ENCODE results near the gene ADAMTS9.
A peak's percentile ranks its signal among the peaks of the same experiment; 100 is the strongest.

The ADAMTS9 gene

DNA sequence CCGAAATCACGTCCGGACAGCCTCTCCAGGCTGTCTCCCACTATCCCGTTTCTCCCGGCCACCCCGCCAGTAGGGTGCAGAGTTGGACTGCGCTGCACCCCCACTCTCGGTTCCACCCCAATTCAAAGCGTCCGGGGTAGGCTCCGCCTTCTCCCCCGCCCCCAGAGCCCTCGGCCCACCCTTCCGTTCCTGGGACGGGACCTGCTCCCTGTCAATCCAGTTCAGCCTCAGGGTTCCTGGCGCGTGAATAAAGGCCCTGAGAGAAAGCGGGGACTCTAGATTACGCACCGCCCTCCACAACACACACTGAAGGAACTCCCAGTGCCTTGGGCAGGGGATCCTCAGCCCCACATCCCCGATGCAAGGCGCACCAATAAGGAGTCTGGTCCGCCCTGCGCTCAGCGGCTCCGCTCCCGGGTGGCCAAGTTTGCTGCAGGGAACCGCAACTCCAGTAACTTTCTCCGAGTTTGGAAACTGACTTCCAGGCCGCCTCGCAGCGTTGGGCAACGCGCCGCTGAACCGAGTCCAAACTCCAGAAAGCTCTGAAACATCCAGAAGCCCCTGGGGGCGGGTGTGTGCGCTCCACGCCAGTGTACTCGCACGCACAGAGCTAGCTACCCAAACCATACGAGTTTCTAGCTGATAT lies 1.9 kb downstream of the ADAMTS9 start:
- peak; percentile 67 for DNase-seq

DNA sequence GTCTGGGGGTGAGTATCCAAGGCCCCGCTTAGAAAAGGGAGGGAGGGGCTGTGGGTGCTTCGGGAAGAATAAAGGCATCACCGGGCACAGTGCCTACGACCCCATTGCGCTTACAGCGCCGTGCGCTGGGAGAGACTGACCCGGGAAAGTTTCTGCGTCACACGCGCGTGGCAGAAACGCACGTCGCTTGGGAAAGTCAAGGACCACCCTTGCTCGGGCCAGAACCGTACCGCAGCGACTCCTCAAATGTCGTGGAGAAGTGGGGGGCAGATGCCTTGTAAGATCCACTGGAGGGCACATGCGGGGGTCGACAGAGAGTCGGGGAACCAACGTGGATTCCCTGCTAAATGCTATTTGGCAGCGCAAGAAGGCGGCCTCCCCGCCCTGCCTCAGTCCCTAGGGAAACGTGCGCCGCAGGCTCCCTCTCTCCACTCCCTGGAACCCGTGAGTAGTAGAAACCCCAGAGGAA lies 2.4 kb downstream of the ADAMTS9 start:
- peak; percentile 67 for DNase-seq

DNA sequence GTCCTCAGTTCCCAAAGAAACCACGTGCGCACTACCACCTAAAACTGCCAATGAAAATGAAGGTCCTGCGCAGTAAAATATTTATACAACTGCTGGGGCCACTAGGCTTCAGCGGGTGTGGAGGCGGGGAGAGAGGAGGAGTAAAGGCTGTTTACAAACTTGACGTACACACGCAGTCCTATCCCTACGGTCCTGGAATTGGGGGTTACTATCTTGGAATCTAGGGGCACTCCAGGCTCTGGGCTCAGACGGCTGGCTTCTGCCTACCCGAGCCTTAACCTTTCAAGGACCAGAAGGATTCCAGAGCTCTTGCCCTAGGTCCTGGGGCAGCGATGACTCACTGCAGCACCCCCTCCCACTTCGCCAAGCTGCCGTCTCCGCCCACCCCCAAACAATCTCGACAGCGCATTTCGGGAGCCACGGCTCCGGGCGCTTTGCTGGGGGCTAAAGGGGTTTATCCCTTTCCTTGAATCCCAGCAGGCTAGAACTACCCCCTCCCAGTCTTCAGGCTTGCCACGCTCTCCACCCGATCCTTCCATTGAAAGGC lies 3.0 kb downstream of the ADAMTS9 start:
- no peak for DNase-seq

DNA sequence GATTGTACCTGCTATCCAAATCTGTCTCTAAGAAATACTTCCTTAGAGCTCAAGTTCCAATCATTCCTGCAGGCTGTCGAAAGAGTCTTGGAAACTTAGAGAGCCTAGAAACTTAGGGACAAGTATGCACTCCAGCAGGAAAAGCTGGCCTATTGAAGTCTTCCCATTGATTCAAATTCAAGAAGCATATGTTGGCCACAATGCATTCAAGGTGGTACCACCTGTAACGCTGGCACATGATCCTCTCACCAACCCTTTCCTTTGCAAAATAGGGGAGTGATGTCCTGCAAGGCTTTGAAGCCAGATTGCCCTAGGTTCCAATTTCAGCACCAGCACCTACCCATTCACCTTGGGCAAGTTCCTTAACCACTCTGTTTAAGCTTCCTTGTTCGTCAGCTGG lies 6.0 kb downstream of the ADAMTS9 start:
- no peak for DNase-seq

DNA sequence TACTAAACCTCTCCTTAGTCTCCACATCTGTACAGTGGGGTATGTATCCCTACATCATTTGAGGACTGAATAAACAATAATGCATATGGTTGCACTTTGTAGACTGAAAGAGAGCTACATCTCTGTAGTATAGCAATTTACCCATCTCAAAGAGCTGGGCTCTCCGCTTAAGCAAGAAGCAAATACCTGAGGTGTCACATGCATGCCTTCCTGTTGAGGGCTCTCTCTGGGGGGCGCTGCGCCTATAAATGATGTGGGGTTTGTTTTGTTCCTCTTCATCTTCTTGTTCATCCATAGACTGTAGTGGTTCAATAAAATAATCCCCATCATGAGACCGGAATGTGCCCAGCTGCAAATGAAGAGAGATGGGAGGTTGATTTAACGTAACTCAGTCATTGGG lies 6.8 kb downstream of the ADAMTS9 start:
- DNase-seq: no peak

DNA sequence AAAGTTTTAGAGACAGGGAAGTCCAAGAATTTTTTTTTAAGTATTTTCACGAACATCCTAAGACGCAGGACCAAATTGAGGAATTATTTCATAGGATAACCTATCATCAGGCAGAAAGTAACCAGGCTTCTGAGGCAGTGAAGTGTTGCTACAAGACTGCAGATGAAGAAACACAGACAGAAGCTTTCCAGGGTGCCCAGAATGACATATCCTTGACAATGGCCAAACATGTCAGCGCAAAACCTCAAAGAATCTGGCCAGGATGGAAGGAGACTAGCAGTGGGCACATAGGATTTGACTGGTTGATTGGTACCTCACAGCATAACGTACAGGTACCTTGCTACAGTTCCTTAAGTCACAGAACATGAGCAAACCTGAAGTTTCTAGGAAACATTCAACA lies 7.5 kb downstream of the ADAMTS9 start:
- no peak for DNase-seq

DNA sequence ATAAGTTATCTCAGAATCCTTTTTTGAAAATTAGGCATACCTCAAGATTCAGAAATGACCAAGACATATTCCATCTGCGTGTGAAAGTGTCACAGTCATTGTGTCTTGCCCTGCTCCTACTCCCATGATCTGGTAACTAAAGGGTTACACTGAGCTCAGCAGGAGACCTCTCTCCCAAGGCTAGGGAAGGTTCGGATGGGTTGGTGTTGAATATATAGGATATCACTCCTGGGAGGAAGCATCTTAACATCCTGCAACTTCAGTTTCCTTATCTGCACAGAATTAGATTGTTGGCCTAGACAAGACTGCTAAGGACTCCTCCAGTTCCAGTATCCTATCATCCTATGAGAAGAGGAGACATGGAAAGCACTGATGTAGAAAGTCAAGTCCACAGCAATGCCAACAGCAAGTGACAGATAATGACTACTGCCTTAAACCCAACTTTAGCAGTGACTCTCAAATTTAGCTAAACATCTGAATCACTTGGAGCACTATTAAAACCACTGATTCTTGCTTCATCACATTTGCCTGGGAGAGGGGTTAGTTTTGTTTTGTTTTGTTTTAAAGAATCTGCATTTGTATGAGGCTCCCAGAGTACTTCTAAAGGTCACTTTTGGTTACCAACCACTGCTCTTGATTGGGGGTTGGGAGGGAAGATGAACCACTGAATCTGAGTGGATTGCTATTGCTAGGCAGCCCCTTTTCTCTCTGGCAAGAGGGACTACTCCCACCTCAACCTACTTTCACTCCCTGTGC lies 9.7 kb downstream of the ADAMTS9 start:
- no peak for DNase-seq

DNA sequence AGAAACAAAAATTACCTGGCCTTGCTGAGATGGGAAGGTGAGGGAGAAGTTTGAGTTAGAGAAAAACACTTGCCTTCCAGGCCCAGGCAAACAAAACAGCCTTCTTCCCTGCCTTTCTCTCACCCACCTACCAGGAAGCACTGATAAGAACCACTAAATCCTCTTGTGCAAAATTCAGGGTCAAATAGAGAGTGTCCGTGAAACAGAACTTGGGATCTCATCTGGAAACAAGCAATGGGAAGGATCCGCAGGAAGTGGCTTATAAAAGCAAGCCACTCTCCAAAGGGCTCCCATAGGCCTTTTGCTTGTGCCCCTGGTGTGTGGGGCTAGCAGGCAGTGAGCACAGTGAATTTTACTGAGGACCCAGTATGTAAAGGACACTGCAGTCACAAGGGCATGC lies 11.0 kb downstream of the ADAMTS9 start:
- no peak for DNase-seq

DNA sequence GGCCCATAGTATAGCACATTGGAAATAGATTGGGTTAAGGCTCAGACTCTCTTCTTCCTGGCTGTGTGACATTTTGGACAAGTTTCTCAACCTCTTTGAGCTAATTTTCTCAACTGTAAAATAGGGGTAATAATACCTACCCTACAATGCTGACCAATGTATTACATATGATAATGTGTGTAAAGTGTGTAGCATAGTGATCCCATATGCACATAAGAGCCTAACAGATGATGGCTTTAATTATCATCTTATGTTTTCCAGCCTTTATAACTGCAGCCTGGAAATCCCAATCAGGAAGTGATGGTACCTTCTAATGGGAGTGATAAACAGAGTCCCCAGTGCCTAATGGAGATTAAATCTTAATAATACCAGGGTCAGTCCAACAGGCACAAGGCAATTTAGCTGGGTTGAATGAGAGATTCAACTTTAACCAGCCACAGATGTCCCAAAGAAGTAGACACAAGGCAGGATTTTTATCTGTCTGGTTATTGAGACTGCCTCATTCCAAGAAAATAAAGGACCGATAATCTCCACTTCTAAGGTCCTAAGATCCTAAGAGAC lies 12.0 kb downstream of the ADAMTS9 start:
- peak; percentile 12 for DNase-seq

DNA sequence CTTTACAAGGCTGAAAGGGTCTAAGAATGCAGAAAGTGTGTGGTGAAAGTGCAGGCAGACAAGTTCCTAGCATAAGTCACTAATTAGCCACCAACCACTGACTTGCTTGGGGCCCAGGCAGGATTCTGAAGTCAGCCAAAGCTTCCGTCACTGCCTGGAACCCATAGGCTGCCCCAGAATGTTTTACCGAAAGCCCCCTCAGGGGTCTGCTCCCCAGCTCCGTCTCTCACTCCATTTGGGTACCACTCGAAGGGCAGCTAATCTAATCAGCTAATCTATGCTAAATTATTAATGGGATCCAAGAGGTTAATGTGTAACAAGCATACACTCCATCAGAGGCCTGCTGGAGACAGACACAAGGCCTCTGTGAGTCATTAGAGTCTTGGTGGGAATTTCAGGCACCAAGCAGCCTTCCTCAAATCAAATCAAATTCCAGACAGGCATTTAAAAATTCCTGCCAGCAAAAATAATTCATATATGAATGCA lies 13.2 kb downstream of the ADAMTS9 start:
- no peak for DNase-seq

DNA sequence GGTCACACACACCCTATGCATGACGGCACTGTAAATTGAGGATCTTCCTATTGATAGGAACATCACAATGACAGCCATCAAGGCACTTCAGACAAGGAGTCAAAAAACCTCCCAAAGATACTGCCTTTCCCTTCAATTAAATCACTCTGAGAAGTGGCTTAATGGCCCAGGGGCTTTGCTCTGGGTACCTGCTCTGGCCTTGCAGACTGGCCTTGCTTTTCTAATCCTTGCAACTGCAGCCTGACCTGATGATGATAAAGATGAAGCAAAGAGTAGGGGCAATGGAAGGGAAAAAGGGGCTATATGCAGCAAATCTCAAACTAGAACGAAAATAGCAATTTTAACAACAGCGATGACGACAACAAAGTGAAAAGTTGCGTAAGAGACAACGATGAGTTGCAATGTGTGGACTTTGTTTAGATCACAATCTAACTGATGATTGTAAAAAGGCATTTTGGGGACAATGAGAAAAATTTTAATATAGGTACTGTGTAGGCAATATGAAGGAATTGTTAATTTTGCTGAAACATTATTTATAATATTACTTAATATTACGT lies 14.6 kb downstream of the ADAMTS9 start:
- no peak for DNase-seq

DNA sequence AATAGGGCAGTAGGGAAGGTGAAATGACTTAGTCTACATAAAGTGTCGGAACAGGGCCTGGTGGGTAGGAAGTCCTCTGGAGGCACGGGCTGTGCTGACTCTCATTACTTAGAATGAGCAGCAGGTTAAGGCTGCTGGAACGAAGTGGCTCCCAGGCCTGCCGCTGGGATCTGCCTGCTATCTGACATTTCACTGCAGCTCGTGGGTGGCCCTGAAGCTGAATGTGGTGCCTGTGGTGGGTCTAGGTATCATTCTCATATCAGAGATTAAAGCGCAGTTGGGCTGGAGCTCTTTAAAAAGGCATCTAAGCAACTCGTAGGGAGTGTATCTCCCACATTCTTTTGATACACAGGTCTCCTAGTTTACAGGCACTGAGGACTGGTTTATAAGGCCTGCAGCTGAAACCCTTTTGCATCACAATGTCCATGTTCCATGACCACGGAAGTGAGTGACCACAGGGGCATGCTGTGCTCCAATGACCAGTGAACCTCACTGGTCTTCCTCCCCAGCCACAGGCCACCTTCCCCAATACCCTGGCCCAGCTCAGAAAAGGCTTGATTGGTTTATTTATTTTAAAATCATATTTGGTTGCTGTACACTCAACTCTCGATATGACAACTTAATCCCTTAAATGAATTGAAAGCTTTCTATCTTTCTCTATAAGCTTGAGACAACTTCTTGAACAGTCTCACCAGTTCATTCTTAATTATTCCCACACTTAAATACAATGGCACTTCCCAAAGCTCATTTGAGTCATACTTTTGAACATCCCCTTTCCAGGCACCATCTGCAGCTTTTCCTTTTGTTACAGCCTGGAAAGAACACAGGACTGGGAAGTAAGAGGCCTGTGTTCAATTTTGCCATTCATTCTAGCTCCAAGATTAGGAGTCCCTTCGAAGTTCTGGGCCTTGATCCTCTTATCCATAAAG lies 19.0 kb downstream of the ADAMTS9 start:
- DNase-seq: no peak

DNA sequence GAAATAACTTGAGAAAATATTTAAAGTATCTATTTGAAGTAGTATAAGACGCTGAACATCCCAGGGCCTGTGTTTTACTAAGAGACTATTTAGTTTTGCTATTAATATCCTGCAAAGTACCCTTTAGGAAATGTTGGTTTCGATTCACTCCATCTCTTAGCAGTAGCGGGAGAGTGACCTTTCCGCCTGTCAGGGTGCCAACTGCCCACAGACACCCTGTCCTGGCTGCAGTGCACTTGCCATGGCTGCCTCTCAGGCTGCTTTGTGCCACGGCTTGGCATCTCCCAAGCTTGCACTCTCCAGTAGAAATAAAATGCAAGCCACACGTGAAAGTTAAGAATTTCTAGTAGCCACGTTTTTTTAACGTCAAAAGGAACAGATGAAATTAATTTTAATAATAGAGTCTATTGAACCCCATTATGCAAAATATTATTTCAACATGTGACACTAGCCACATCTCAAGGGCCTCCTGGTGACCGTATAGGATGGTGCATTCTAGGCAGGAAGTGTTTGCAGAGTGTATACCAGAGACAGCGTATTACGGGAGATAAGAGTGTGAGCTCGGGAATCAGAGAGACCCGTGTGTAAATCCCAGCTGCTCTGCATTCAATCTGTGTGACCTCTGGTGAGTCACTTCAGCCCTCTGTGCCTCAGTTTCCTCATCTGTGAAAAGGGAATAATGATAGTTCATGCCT lies 19.8 kb downstream of the ADAMTS9 start:
- DNase-seq: no peak

DNA sequence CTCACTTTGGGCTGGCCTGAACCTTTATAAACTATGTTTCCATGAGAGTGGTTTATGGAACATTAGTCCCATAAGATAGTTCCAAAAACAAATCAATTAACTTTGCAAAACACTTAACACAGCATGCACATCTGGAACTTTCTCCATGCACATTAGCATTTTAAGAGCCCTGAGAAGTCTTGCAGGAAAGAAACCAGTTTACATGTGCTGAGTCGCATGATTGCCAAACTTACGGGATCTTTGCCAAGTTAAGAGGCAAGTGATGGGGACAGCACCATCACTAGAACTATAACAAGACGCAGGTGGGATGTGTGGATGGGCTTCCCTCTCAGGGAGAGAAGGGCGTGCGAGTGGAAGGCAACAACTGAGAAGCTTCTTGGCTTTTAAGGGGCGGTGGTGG lies 20.7 kb downstream of the ADAMTS9 start:
- no peak for DNase-seq

DNA sequence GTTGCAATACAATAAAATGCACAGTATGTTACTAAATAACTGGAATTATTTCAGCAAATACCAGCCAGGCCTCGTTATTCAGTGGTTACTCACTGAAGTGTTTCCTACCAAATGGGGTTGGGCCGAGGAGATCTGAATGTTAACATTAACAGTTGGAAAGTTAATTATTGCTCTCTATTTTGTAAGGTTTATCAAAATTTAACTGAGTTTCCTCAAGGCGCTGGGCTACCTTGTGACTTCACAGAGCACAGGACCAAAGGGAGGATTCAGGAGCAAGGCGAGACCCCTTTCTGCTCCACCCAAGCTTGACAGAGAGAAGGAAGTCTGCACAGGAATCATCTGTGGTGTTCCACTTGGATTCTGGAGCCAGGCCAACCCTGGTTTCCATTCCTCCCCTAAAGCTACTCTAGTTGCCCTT lies 21.6 kb downstream of the ADAMTS9 start:
- no peak for DNase-seq

DNA sequence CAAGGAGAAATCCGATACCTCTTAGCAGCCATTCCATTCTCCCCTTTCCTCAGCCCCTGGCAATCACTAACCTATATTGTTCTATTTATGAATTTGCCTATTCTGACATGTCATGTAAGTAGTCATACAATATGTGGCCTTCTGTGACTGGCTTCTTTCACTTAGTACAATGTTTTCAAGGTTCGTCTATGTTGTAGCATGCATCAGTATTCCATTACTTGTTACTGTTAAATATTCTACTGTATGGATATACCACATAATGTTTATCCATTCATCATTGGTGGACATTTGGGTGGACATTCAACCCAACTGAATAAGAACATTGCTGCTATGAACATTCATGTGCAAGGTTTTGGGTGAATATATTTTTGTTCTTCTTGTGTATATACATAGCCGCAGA lies 23.4 kb downstream of the ADAMTS9 start:
- DNase-seq: no peak

DNA sequence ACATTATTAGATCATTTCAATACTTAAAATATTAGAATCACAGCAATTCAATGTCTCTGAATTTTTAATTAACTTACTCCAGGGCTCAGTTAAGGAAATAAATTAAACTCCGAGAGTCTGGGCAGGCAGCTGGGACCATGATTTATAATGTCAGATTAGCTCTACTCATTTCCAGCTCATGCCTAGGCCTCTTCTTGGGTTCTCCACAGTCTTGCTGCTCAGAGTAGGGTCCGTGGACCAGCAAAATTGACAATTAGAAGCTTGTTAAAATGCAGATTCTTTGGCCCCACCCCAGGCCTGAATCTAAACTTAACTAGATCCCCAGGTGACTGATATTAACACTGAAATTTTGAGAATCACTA lies 28.2 kb downstream of the ADAMTS9 start:
- no peak for DNase-seq

DNA sequence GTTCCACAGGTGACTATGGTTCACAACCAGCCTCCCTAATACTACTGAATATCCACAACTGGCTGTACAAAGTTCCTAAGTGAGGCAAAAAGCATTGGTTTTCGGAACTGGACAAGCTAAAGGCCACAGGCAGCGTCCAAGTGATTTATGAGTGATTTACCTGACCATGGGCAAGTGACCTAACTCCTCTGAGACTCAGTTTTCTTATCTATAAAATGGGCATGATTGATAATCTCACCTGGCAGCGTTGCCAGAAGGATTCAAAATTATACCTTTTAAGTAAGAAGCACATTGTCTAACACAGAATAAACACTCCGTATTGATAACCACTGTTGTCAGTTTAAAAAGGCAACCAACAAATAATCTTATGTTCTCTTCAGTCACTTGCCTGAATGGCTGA lies 29.8 kb downstream of the ADAMTS9 start:
- no peak for DNase-seq

DNA sequence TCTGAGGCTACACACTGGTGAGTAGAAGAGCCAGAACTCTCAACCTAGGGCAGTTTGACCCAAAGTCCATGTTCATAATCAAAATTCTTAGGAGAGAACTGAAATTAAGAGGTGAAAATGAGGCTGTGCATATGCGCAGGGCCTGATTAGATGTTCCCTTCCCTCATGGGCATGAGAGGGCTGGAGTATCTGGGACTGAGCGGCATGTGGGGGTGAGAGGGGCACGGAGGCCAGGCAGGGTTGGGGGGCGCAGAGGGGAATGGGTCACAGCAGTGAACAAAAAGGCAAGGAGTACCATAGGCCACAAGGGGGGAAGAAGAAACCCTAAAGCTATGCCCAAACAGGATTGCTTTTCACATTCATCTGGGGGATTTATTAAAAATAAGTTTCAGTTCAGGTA lies 31.3 kb downstream of the ADAMTS9 start:
- no peak for DNase-seq

DNA sequence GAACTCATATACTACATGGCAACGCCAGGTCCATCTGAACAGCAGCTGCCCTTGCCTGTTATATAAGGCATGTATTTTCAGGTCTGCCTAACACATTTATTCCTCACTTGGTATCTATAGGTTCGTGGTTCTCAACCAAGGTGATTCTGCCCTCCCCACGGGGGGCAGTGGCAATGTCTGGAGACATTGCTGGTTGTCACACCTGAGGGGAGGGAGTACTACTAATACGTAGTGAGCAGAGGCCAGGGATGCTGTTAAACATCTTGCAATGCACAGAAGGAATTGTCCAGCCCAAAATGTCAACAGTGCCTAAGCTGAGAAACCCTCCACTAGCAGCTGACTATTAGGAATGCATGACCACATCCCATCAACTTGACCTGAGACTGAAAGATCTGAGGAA lies 32.6 kb downstream of the ADAMTS9 start:
- no peak for DNase-seq

DNA sequence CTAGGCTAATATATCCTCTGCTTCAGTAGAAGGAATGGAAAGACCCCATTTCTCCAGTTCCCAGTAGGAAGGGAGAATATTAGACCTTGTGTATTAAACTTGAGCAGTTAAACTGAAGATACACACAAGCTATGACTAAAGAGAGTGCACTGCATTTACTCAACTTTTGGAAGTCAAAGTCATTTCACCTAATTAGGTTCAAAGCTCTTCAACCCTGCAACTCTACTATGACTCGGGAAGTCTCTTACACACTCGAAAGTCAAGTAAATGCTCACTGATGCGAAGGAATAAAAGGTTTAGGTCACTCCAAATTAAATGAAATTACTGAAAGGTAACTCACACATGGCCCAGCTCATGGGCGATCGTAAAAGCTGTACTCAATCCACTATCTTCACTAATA lies 33.8 kb downstream of the ADAMTS9 start:
- DNase-seq: no peak

DNA sequence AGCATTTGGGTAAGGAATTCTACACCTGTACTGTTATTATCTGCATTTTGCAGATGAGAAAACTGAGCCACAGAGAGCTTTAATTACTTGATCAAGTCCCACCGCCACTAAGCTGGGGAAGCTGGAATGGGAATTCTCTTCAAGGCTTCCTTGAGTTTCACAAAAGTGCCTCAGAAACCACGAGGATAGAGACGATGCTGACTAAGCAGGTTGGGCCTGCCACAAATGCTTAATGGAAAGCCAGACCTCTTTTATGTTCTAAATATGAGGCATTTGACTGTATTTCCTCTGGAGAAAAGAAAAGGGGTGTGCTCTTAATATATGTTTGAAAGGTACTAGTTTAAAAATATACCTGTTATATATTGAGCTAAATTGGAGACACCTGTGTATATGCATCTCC lies 34.7 kb downstream of the ADAMTS9 start:
- DNase-seq: no peak

All from NCI-H82 (cell line).